PC-9 (cell line): ENCODE measurements around the gene SACS.

ENCODE experiments used
- EZH2 ChIP-seq: fragments of 200-600 bp; sonication (generic); IDR thresholded peaks from 2 replicates; pipeline ENCODE4 v1.8.0; 2017; ENCODE audit warnings: antibody characterized with exemption, low read depth
- TF ChIP-seq, protein P1 (sequence below): fragments of 200-600 bp; sonication (generic); conservative IDR thresholded peaks from 2 replicates; pipeline ENCODE4 v1.6.1; 2017; ENCODE audit warnings: mixed run types, antibody characterized with exemption, mild to moderate bottlenecking, moderate library complexity

DNA sequence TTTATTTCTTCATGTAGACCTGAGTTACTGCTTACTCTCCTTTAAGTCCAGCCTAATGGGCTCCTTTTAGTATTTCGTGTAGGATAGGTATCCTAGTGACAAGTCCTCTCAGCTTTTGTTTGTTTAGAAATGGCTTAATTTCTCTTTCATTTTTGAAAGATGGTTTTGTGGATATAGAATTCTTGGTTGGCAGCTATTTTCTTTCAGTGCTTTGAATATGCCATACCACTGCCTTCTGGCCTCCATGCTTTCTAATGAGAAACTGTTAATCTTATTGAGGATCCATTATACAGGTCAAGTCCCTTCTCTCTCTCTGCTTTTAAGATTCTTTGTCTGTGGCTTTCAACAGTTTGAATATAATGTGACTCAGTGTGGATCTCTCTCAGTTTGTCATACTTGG, 46.8 kb upstream of the SACS start:
- TF ChIP-seq, protein P1, sequence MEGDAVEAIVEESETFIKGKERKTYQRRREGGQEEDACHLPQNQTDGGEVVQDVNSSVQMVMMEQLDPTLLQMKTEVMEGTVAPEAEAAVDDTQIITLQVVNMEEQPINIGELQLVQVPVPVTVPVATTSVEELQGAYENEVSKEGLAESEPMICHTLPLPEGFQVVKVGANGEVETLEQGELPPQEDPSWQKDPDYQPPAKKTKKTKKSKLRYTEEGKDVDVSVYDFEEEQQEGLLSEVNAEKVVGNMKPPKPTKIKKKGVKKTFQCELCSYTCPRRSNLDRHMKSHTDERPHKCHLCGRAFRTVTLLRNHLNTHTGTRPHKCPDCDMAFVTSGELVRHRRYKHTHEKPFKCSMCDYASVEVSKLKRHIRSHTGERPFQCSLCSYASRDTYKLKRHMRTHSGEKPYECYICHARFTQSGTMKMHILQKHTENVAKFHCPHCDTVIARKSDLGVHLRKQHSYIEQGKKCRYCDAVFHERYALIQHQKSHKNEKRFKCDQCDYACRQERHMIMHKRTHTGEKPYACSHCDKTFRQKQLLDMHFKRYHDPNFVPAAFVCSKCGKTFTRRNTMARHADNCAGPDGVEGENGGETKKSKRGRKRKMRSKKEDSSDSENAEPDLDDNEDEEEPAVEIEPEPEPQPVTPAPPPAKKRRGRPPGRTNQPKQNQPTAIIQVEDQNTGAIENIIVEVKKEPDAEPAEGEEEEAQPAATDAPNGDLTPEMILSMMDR: no peak
- no peak for TF ChIP-seq EZH2
